HepG2 (cell line): ENCODE data around the gene NES. TPM values are rescaled to one million over a fixed set of nuclear protein-coding genes. Genes with fewer than 3 reads are reported as not detected.
A peak's percentile ranks its signal among the peaks of the same experiment; 100 is the strongest.

Experiments used
- ATAC-seq: fragments of 200-7000 bp; cut with Tn5 transposase; 3 replicates; pipeline ENCODE4 v1.9.1; 2020; ENCODE audit warnings: mild to moderate bottlenecking, moderate library complexity
- BruUV-seq: library from RNA; stranded (reverse); fragments of 400-500 nt; replicated peaks from 2 replicates; lab custom pipeline; 2021; lab: Mats Ljungman, UMichigan
- CTCF ChIA-PET: fragments of 300-600 bp; formaldehyde crosslinking; extraction: SDS; loops from one replicate; lab custom pipeline; 2021; ENCODE audit warnings: low total read pairs, inconsistent platforms, low intra/inter-chr PET ratio; lab: Yijun Ruan, JAX
- POLR2A ChIA-PET: fragments of 350-600 bp; sonication (Branson Sonifier 250); formaldehyde crosslinking; loops from one replicate; lab custom pipeline; 2020; ENCODE audit warnings: antibody characterized with exemption, inconsistent platforms; lab: Yijun Ruan, JAX
- DNase-seq: peaks from one replicate; pipeline ENCODE4 v3.0.0-alpha.2; 2015; ENCODE audit warnings: low spot score
- FAIRE-seq: peaks from 3 replicates; lab custom pipeline; 2011; peaks lifted over from hg19 to GRCh38; lab: Jason Lieb, UNC
- H2AFZ ChIP-seq: one replicate; pipeline ENCODE4 v1.6.1; 2011; ENCODE audit warnings: low read length, inconsistent platforms
- H3K27ac ChIP-seq: fragments of 300-600 bp; 3 replicates; pipeline ENCODE4 v1.8.0; 2011; ENCODE audit warnings: mixed run types, mild to moderate bottlenecking, mixed read lengths, low read length, inconsistent platforms; ENCODE audit not compliant: insufficient read depth; ENCODE audit errors: extremely low read length
- H3K27me3 ChIP-seq, 2 experiments: fragments of 200-600 bp in 1 of 2; 2 replicates in 1 of 2; 3 replicates in 1 of 2; pipeline versions ENCODE4 v1.6.0 to v1.8.0; 2011; ENCODE audit warnings: low read length in 2 of 2, mild to moderate bottlenecking in 2 of 2, moderate library complexity in 2 of 2, inconsistent platforms in 1 of 2; ENCODE audit not compliant: insufficient read depth in 2 of 2, control insufficient read depth in 1 of 2
- H3K36me3 ChIP-seq, 2 experiments: fragments of 200-600 bp in 1 of 2; replicated peaks in 1 of 2; 2 replicates in 1 of 2; 3 replicates in 1 of 2; pipeline versions ENCODE4 v1.5.1 to v1.8.0; 2011; ENCODE audit warnings: low read length in 2 of 2, inconsistent platforms in 1 of 2; ENCODE audit not compliant: insufficient read depth in 2 of 2, control insufficient read depth in 1 of 2
- H3K4me1 ChIP-seq: 2 replicates; pipeline ENCODE4 v1.5.1; 2012; ENCODE audit warnings: low read length, inconsistent platforms; ENCODE audit not compliant: insufficient read depth
- H3K4me2 ChIP-seq: 2 replicates; pipeline ENCODE4 v1.6.0; 2011; ENCODE audit warnings: low read depth, low read length, inconsistent platforms
- H3K4me3 ChIP-seq, 3 experiments: fragments of 200-600 bp in 1 of 3; sonication (generic), shearing (Covaris generic) in 1 of 3; replicated peaks in 1 of 3; 2 replicates each; pipeline ENCODE4 v1.5.1; 2011 to 2016; ENCODE audit warnings: low read length in 3 of 3, inconsistent platforms in 2 of 3, low read depth in 2 of 3, mild to moderate bottlenecking in 2 of 3, control low read depth in 1 of 3, mixed read lengths in 1 of 3; ENCODE audit not compliant: insufficient read depth in 1 of 3
- H3K79me2 ChIP-seq: one replicate; pipeline ENCODE4 v1.6.1; 2011; ENCODE audit warnings: low read length, inconsistent platforms; ENCODE audit not compliant: insufficient read depth
- H3K9ac ChIP-seq: 2 replicates; pipeline ENCODE4 v1.6.0; 2011; ENCODE audit warnings: mild to moderate bottlenecking, low read depth, low read length, inconsistent platforms; ENCODE audit not compliant: insufficient read depth
- H3K9me3 ChIP-seq: 2 replicates; pipeline ENCODE4 v1.5.1; 2012; ENCODE audit warnings: mild to moderate bottlenecking, low read length
- H4K20me1 ChIP-seq: 2 replicates; pipeline ENCODE4 v1.6.0; 2011; ENCODE audit warnings: inconsistent platforms, mild to moderate bottlenecking, low read length, moderate library complexity; ENCODE audit not compliant: insufficient read depth
- ELF3 ChIP-seq: IDR thresholded peaks from 2 replicates; pipeline ENCODE4 v1.6.1; 2016; ENCODE audit warnings: missing genetic modification reagents, missing compliant biosample characterization
- HOMEZ ChIP-seq: IDR thresholded peaks from 2 replicates; pipeline ENCODE4 v1.6.1; 2016; ENCODE audit warnings: low read depth
- KAT8 ChIP-seq: IDR thresholded peaks from 2 replicates; pipeline ENCODE4 v1.6.1; 2016; ENCODE audit warnings: missing genetic modification reagents, missing compliant biosample characterization
- KDM3A ChIP-seq: IDR thresholded peaks from 2 replicates; pipeline ENCODE4 v1.6.1; 2018; ENCODE audit warnings: low read depth, missing compliant biosample characterization
- KDM4B ChIP-seq: sonication (generic); formaldehyde crosslinking; IDR thresholded peaks from 2 replicates; pipeline ENCODE4 v1.4.0; 2020; ENCODE audit warnings: missing genetic modification reagents
- KDM5B ChIP-seq: sonication (generic); formaldehyde crosslinking; IDR thresholded peaks from 2 replicates; pipeline ENCODE4 v1.4.0; 2020; ENCODE audit warnings: missing genetic modification reagents, mild to moderate bottlenecking, borderline replicate concordance
- MED1 ChIP-seq: sonication (generic); formaldehyde crosslinking; IDR thresholded peaks from 2 replicates; pipeline ENCODE4 v1.4.0; 2020; ENCODE audit warnings: missing genetic modification reagents
- NFAT5 ChIP-seq: sonication (generic); formaldehyde crosslinking; IDR thresholded peaks from 2 replicates; pipeline ENCODE4 v1.4.0; 2020; ENCODE audit warnings: missing genetic modification reagents
- XRCC5 ChIP-seq: fragments of 200-400 bp; formaldehyde crosslinking; optimal IDR thresholded peaks from 2 replicates; pipeline ENCODE3; 2017; ENCODE audit warnings: mild to moderate bottlenecking, low read length
- ZNF335 ChIP-seq: sonication (generic); formaldehyde crosslinking; IDR thresholded peaks from 2 replicates; pipeline ENCODE4 v1.4.0; 2020; ENCODE audit warnings: missing genetic modification reagents
- ZNF512B ChIP-seq: sonication (generic); formaldehyde crosslinking; IDR thresholded peaks from 2 replicates; pipeline ENCODE4 v1.5.1; 2020; ENCODE audit warnings: missing genetic modification reagents, mild to moderate bottlenecking, borderline replicate concordance
- ZNF567 ChIP-seq: sonication (generic); formaldehyde crosslinking; IDR thresholded peaks from 2 replicates; pipeline ENCODE4 v1.8.1; 2023; ENCODE audit warnings: mild to moderate bottlenecking, missing genetic modification reagents, borderline replicate concordance
- ZNF709 ChIP-seq: sonication (generic); formaldehyde crosslinking; IDR thresholded peaks from 2 replicates; pipeline ENCODE4 v1.5.0; 2020; ENCODE audit warnings: mild to moderate bottlenecking, missing genetic modification reagents
- WGBS: methylation state at CpG from one replicate; pipeline ENCODE4 v1.1.6; 2017; ENCODE audit warnings: low lambda C conversion rate; 5-methylcytosine and 5-hydroxymethylcytosine counted together
- in situ Hi-C: cut with HindIII; loops from 2 replicates; pipeline ENCODE4 v1.10.0; 2017; ENCODE audit warnings: low pct_unique_long_range_greater_than_20kb; ENCODE audit not compliant: extremely low pct_ligation_motif_present
- intact Hi-C: fragments of 100-400 bp; cut with micrococcal nuclease; formaldehyde crosslinking; loops from one replicate; pipeline ENCODE4 v1.10.0; 2022; ENCODE audit not compliant: unreplicated experiment
- polyA plus RNA-seq, 8 experiments: library from polyadenylated mRNA; depleted of rRNA in 3 of 8; stranded (reverse) in 7 of 8; unstranded in 1 of 8; fragments of >200 nt; fragmentation: Illumina TruSeq in 4 of 8; extraction: Trizol in 4 of 8; gene quantifications; 2 replicates each; pipeline versions ENCODE4 v1.2.1 to v1.2.3, GENCODE V29; 2011 to 2016; ENCODE audit warnings: low read depth in 4 of 8, missing spikeins in 1 of 8, mixed read lengths in 1 of 8; ENCODE audit not compliant: insufficient read depth in 1 of 8
- total RNA-seq, 5 experiments: library from RNA; depleted of rRNA; stranded (reverse); fragments of >200 nt; fragmentation: Illumina TruSeq; extraction: Trizol; gene quantifications; 2 replicates each; pipeline ENCODE4 v1.2.3, GENCODE V29; 2016; ENCODE audit warnings: low read depth in 1 of 5

NES gene
- total and polyA plus RNA-seq, 2 of the 13 experiments (the other 11 are each of a cell fraction or from before 2014, with no cell fraction given): 1.7 to 16.6 TPM

- Histone ChIP-seq H3K36me3 (peaks cover 15 to 30% of the 10 kb centered on the region in 2 experiments), H3K27ac (no peak overlapping the region), H3K4me3 (peak overlapping the region; percentile 46 to 100 (median 98); a peak in 5 of 6 replicates), H2AFZ (no peak overlapping the region), H3K9me3 (no peaks in the 10 kb centered on the region), H3K79me2 (peaks cover 59% of the 10 kb centered on the region), H4K20me1 (peaks cover 17% of the 10 kb centered on the region), H3K9ac (peak overlapping the region; percentile 89), H3K4me2 (peak overlapping the region; percentile 97), H3K27me3 (no peaks in the 10 kb centered on the region; a peak in 1 of 5 replicates), H3K4me1 (peaks cover 49% of the 10 kb centered on the region)
- POLR2A ChIA-PET: interaction anchor here (0.6 to 5.7 kb wide), 11 partner anchors 15 to 134 kb away, joined by 3 to 100 read pairs (median 7); partner anchors contain the start of genes CRABP2, HDGF, INSRR and MRPL24
- FAIRE-seq: peak; percentile 72
- DNase-seq: peak; percentile 84
- in situ Hi-C loops: loop anchor here (5.0 kb wide), 2 partner anchors 38 to 42 kb away; partner anchors contain the start of gene PRCC
- peak; percentile 80 for ATAC-seq
- CTCF ChIA-PET: interaction anchor here (1.1 to 5.7 kb wide), 9 partner anchors 11 to 99 kb away, joined by 3 to 119 read pairs (median 6); partner anchors contain the start of gene CRABP2
- intact Hi-C loops: loop anchor here (1.0 to 10.0 kb wide), 4 partner anchors 36 to 72 kb away; partner anchors contain the start of gene PRCC
- 20% methylated on average over 18 of the region's 18 CpGs for WGBS
- BruUV-seq: no TSS peak
- TF ChIP-seq ZNF512B (CRISPR knock-in tag) (peak; percentile 44; the same call in 1 of the 2 replicates), KDM4B (CRISPR knock-in tag) (0 out of 2 replicates have a peak, but pooled peaks have one; percentile 79), KDM3A (CRISPR knock-in tag) (0 out of 2 replicates have a peak, but pooled peaks have one; percentile 50), XRCC5 (peak; percentile 80), ZNF335 (CRISPR knock-in tag) (no peak), ELF3 (peak; percentile 96), KAT8 (CRISPR knock-in tag) (peak; percentile 72), KDM5B (CRISPR knock-in tag) (peak; percentile 22; the same call in 1 of the 2 replicates), ZNF709 (no peak), ZNF567 (CRISPR knock-in tag) (no peak; the same call in 1 of the 2 replicates), HOMEZ (CRISPR knock-in tag) (peak; percentile 61; the same call in 1 of the 2 replicates), MED1 (CRISPR knock-in tag) (peak; percentile 45), NFAT5 (CRISPR knock-in tag) (no peak)
Measured at GRCh38 chr1:156725683-156726280, 48.6 kb upstream of the NES start.
